HepG2 (cell line): ENCODE measurements around the gene CCL23. TPM values are rescaled to one million over a fixed set of nuclear protein-coding genes. Genes with fewer than 3 reads are reported as not detected.
A peak's percentile ranks its signal among the peaks of the same experiment; 100 is the strongest.

Experiments used
- ARHGAP35 ChIP-seq: sonication (generic); formaldehyde crosslinking; IDR thresholded peaks from 2 replicates; pipeline ENCODE4 v1.9.0; 2022; ENCODE audit warnings: mild to moderate bottlenecking, inconsistent platforms, moderate library complexity, missing genetic modification reagents, borderline replicate concordance
- ARID2 ChIP-seq: sonication (generic); formaldehyde crosslinking; IDR thresholded peaks from 2 replicates; pipeline ENCODE4 v1.8.1; 2022; ENCODE audit warnings: mild to moderate bottlenecking, missing genetic modification reagents, borderline replicate concordance
- ARNT2 ChIP-seq: sonication (generic); formaldehyde crosslinking; IDR thresholded peaks from 2 replicates; pipeline ENCODE4 v1.8.0; 2022; ENCODE audit warnings: mild to moderate bottlenecking, low read depth, missing genetic modification reagents, moderate library complexity
- CREM ChIP-seq, 2 experiments: sonication (generic) in 1 of 2; formaldehyde crosslinking in 1 of 2; IDR thresholded peaks; 2 replicates each; pipeline versions ENCODE4 v1.4.0 to v1.6.1; 2016 to 2020; ENCODE audit warnings: antibody characterized with exemption in 1 of 2, mild to moderate bottlenecking in 1 of 2, missing genetic modification reagents in 1 of 2
- DNMT3B ChIP-seq: conservative IDR thresholded peaks from 2 replicates; pipeline ENCODE4 v1.6.1; 2016; ENCODE audit warnings: missing biosample characterization, control low read depth
- FOXA3 ChIP-seq: IDR thresholded peaks from 2 replicates; pipeline ENCODE4 v1.6.1; 2016; ENCODE audit warnings: missing genetic modification reagents, missing compliant biosample characterization
- GATAD2A ChIP-seq: IDR thresholded peaks from 2 replicates; pipeline ENCODE4 v1.6.1; 2016
- IRF2 ChIP-seq: IDR thresholded peaks from 2 replicates; pipeline ENCODE4 v1.6.1; 2018; ENCODE audit warnings: missing genetic modification reagents, missing compliant biosample characterization
- KAT7 ChIP-seq: IDR thresholded peaks from 2 replicates; pipeline ENCODE4 v1.6.1; 2018; ENCODE audit warnings: borderline replicate concordance, missing compliant biosample characterization
- MTA1 ChIP-seq: sonication (generic); formaldehyde crosslinking; IDR thresholded peaks from 2 replicates; pipeline ENCODE4 v1.4.0; 2020; ENCODE audit warnings: missing genetic modification reagents, mild to moderate bottlenecking, borderline replicate concordance
- ONECUT2 ChIP-seq: sonication (generic); formaldehyde crosslinking; IDR thresholded peaks from 2 replicates; pipeline ENCODE4 v1.4.0; 2020; ENCODE audit warnings: missing genetic modification reagents
- PCBP2 ChIP-seq: fragments of 200-400 bp; formaldehyde crosslinking; optimal IDR thresholded peaks from 2 replicates; pipeline ENCODE3; 2018; ENCODE audit warnings: low read length, low read depth; ENCODE audit not compliant: poor library complexity, severe bottlenecking
- RAD51 ChIP-seq: fragments of 450-650 bp; IDR thresholded peaks from 2 replicates; pipeline ENCODE4 v1.6.1; 2016; ENCODE audit warnings: borderline replicate concordance
- SALL1 ChIP-seq: sonication (generic); formaldehyde crosslinking; IDR thresholded peaks from 2 replicates; pipeline ENCODE4 v1.8.0; 2022; ENCODE audit warnings: mild to moderate bottlenecking, missing genetic modification reagents
- ZNF703 ChIP-seq: sonication (generic); formaldehyde crosslinking; IDR thresholded peaks from 2 replicates; pipeline ENCODE4 v1.5.1; 2020; ENCODE audit warnings: missing genetic modification reagents, mild to moderate bottlenecking, moderate library complexity, borderline replicate concordance
- ZNF747 ChIP-seq: sonication (generic); formaldehyde crosslinking; IDR thresholded peaks from 2 replicates; pipeline ENCODE4 v1.8.1; 2023; ENCODE audit warnings: missing genetic modification reagents, mild to moderate bottlenecking, borderline replicate concordance
- polyA plus RNA-seq, 8 experiments: library from polyadenylated mRNA; depleted of rRNA in 3 of 8; stranded (reverse) in 7 of 8; unstranded in 1 of 8; fragments of >200 nt; fragmentation: Illumina TruSeq in 4 of 8; extraction: Trizol in 4 of 8; gene quantifications; 2 replicates each; pipeline versions ENCODE4 v1.2.1 to v1.2.3, GENCODE V29; 2011 to 2016; ENCODE audit warnings: low read depth in 4 of 8, missing spikeins in 1 of 8, mixed read lengths in 1 of 8; ENCODE audit not compliant: insufficient read depth in 1 of 8
- total RNA-seq, 5 experiments: library from RNA; depleted of rRNA; stranded (reverse); fragments of >200 nt; fragmentation: Illumina TruSeq; extraction: Trizol; gene quantifications; 2 replicates each; pipeline ENCODE4 v1.2.3, GENCODE V29; 2016; ENCODE audit warnings: low read depth in 1 of 5
- TF ChIP-seq, protein P1 (sequence below): sonication (generic); formaldehyde crosslinking; IDR thresholded peaks from 2 replicates; pipeline ENCODE4 v1.9.0; 2021; ENCODE audit warnings: mild to moderate bottlenecking, missing genetic modification reagents
- TF ChIP-seq, protein P2 (sequence below): sonication (generic); formaldehyde crosslinking; IDR thresholded peaks from 2 replicates; pipeline ENCODE4 v1.4.0; 2020; ENCODE audit warnings: missing genetic modification reagents, borderline replicate concordance
- TF ChIP-seq, protein P3 (sequence below): sonication (generic); formaldehyde crosslinking; IDR thresholded peaks from 2 replicates; pipeline ENCODE4 v1.4.0; 2020; ENCODE audit warnings: mild to moderate bottlenecking, missing genetic modification reagents
- TF ChIP-seq, protein P4 (sequence below): sonication (generic); formaldehyde crosslinking; IDR thresholded peaks from 2 replicates; pipeline ENCODE4 v1.9.0; 2021; ENCODE audit warnings: missing genetic modification reagents, mild to moderate bottlenecking, borderline replicate concordance

The CCL23 gene
- total and polyA plus RNA-seq, 2 of the 13 experiments (the other 11 are each of a cell fraction or from before 2014, with no cell fraction given), result not detected

DNA sequence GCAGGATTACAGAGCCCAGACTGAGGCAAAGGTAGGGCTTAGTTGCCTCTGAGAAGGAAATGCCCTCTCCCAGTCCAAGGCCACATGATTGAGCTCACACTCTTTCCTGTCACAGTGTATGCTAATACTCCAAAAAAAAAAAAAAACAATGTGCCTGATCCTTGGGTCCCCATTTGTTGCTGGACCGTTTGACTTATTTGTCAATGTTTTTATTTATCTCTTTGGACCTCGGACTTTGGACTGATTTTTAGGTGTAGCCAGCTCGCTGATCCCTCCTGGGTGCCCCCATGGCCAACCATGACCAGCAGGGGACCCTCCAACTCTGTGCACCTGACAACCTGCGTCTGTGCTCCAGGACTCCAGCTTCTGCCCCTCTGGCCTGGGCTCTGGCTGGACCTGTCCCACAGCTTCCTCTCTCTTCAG is 35.9 kb downstream of the CCL23 start (continued):
- TF ChIP-seq, protein P1, sequence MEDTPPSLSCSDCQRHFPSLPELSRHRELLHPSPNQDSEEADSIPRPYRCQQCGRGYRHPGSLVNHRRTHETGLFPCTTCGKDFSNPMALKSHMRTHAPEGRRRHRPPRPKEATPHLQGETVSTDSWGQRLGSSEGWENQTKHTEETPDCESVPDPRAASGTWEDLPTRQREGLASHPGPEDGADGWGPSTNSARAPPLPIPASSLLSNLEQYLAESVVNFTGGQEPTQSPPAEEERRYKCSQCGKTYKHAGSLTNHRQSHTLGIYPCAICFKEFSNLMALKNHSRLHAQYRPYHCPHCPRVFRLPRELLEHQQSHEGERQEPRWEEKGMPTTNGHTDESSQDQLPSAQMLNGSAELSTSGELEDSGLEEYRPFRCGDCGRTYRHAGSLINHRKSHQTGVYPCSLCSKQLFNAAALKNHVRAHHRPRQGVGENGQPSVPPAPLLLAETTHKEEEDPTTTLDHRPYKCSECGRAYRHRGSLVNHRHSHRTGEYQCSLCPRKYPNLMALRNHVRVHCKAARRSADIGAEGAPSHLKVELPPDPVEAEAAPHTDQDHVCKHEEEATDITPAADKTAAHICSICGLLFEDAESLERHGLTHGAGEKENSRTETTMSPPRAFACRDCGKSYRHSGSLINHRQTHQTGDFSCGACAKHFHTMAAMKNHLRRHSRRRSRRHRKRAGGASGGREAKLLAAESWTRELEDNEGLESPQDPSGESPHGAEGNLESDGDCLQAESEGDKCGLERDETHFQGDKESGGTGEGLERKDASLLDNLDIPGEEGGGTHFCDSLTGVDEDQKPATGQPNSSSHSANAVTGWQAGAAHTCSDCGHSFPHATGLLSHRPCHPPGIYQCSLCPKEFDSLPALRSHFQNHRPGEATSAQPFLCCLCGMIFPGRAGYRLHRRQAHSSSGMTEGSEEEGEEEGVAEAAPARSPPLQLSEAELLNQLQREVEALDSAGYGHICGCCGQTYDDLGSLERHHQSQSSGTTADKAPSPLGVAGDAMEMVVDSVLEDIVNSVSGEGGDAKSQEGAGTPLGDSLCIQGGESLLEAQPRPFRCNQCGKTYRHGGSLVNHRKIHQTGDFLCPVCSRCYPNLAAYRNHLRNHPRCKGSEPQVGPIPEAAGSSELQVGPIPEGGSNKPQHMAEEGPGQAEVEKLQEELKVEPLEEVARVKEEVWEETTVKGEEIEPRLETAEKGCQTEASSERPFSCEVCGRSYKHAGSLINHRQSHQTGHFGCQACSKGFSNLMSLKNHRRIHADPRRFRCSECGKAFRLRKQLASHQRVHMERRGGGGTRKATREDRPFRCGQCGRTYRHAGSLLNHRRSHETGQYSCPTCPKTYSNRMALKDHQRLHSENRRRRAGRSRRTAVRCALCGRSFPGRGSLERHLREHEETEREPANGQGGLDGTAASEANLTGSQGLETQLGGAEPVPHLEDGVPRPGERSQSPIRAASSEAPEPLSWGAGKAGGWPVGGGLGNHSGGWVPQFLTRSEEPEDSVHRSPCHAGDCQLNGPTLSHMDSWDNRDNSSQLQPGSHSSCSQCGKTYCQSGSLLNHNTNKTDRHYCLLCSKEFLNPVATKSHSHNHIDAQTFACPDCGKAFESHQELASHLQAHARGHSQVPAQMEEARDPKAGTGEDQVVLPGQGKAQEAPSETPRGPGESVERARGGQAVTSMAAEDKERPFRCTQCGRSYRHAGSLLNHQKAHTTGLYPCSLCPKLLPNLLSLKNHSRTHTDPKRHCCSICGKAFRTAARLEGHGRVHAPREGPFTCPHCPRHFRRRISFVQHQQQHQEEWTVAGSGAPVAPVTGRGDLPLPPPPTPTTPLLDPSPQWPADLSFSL (CRISPR knock-in tag), result no peak
- TF ChIP-seq FOXA3 (CRISPR knock-in tag), result peak; percentile 66
- no peak for TF ChIP-seq CREM (IDR thresholded peaks at IDR 0.05)
- TF ChIP-seq CREM (CRISPR knock-in tag; IDR thresholded peaks at IDR 0.05), result no peak
- TF ChIP-seq IRF2 (CRISPR knock-in tag), result peak; percentile 70
- no peak for TF ChIP-seq ARHGAP35 (CRISPR knock-in tag)
- TF ChIP-seq, protein P2, sequence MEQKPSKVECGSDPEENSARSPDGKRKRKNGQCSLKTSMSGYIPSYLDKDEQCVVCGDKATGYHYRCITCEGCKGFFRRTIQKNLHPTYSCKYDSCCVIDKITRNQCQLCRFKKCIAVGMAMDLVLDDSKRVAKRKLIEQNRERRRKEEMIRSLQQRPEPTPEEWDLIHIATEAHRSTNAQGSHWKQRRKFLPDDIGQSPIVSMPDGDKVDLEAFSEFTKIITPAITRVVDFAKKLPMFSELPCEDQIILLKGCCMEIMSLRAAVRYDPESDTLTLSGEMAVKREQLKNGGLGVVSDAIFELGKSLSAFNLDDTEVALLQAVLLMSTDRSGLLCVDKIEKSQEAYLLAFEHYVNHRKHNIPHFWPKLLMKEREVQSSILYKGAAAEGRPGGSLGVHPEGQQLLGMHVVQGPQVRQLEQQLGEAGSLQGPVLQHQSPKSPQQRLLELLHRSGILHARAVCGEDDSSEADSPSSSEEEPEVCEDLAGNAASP (CRISPR knock-in tag), result no peak
- 0 out of 2 replicates have a peak, but pooled peaks have one; percentile 50 for TF ChIP-seq MTA1 (CRISPR knock-in tag)
- no peak for TF ChIP-seq ZNF703
- peak; percentile 92 for TF ChIP-seq SALL1 (CRISPR knock-in tag)
- TF ChIP-seq, protein P3, sequence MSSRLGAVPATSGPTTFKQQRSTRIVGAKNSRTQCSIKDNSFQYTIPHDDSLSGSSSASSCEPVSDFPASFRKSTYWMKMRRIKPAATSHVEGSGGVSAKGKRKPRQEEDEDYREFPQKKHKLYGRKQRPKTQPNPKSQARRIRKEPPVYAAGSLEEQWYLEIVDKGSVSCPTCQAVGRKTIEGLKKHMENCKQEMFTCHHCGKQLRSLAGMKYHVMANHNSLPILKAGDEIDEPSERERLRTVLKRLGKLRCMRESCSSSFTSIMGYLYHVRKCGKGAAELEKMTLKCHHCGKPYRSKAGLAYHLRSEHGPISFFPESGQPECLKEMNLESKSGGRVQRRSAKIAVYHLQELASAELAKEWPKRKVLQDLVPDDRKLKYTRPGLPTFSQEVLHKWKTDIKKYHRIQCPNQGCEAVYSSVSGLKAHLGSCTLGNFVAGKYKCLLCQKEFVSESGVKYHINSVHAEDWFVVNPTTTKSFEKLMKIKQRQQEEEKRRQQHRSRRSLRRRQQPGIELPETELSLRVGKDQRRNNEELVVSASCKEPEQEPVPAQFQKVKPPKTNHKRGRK (CRISPR knock-in tag), result no peak
- no peak for TF ChIP-seq PCBP2
- TF ChIP-seq DNMT3B (CRISPR knock-in tag), result no peak
- TF ChIP-seq ARID2 (CRISPR knock-in tag), result no peak
- TF ChIP-seq ARNT2 (CRISPR knock-in tag), result no peak
- TF ChIP-seq, protein P4, sequence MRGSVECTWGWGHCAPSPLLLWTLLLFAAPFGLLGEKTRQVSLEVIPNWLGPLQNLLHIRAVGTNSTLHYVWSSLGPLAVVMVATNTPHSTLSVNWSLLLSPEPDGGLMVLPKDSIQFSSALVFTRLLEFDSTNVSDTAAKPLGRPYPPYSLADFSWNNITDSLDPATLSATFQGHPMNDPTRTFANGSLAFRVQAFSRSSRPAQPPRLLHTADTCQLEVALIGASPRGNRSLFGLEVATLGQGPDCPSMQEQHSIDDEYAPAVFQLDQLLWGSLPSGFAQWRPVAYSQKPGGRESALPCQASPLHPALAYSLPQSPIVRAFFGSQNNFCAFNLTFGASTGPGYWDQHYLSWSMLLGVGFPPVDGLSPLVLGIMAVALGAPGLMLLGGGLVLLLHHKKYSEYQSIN, result no peak
- no peak for TF ChIP-seq ONECUT2
- no peak for TF ChIP-seq KAT7 (CRISPR knock-in tag)
- TF ChIP-seq GATAD2A, result peak; percentile 85
- TF ChIP-seq ZNF747 (CRISPR knock-in tag), result no peak
- TF ChIP-seq RAD51, result no peak
- TF ChIP-seq, all 625 proteins: peak for 102
